Testis (tissue), 2 donors: ENCODE measurements around the gene CREB3L4.

Experiments
- POLR2A ChIP-seq: fragments of 450-650 bp; IDR thresholded peaks from one replicate; pipeline ENCODE4 v1.6.1; 2017; ENCODE audit warnings: antibody characterized with exemption, mild to moderate bottlenecking, moderate library complexity
- TF ChIP-seq, protein P1 (sequence below), 3 experiments: fragments of 450-650 bp in 2 of 3; fragments of 200-600 bp in 1 of 3; sonication (generic) in 1 of 3; IDR thresholded peaks; one replicate each; pipeline ENCODE4 v1.5.1; 2016 to 2019; ENCODE audit warnings: antibody characterized with exemption in 3 of 3, mild to moderate bottlenecking in 2 of 3, moderate library complexity in 1 of 3

DNA sequence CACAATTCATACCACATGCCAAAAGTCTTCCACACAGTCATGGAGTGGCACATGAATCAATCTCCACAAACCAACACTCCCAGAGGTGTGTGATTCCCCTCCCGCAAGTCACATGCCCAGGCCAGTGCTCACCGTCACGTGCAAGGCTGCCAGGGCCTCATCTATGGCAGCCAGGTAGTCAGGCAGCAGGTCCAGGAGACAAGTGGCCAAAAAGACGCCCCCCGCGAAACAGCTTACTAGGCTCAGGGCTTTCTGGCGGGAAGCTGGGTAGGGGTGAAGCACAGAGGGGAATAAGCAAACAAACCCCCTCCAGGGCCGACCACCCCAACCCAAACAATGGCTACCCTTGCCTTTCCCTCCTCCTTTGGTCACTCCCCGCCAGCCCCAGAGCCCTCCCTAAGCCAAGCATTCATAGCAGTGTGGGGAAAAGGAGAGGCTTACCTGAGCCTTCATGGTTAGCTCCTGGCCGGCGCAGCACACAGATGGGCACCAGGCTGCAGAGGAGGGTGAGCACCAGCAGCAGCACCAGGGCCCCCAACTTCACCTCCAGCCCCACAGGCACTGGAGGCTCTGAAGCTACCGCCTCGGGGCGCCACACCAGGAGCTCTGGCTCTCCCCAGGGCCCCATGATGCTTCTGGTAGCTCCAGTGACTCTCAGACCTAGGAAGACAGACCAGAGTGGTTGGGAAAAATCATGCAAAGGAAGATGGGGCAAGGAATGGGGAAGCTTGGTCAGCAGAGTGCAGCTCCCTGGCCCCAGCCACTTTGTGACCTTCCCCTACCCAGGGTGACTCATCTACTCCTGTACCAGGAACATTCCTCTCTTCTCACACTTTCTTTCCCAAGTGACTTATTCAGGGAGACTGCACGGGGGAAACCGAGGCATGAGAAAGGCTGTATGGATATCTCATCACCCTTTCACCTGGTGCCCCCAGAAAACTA, 5.3 kb upstream of the CREB3L4 start:
- TF ChIP-seq, protein P1, sequence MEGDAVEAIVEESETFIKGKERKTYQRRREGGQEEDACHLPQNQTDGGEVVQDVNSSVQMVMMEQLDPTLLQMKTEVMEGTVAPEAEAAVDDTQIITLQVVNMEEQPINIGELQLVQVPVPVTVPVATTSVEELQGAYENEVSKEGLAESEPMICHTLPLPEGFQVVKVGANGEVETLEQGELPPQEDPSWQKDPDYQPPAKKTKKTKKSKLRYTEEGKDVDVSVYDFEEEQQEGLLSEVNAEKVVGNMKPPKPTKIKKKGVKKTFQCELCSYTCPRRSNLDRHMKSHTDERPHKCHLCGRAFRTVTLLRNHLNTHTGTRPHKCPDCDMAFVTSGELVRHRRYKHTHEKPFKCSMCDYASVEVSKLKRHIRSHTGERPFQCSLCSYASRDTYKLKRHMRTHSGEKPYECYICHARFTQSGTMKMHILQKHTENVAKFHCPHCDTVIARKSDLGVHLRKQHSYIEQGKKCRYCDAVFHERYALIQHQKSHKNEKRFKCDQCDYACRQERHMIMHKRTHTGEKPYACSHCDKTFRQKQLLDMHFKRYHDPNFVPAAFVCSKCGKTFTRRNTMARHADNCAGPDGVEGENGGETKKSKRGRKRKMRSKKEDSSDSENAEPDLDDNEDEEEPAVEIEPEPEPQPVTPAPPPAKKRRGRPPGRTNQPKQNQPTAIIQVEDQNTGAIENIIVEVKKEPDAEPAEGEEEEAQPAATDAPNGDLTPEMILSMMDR (IDR thresholded peaks at IDR 0.05): peak in 1 of 3 experiments; percentile 1
- no peak for TF ChIP-seq POLR2A
